H1 (cell line): ENCODE results near the gene GABPB1. TPM values are rescaled to one million over a fixed set of nuclear protein-coding genes. Genes with fewer than 3 reads are reported as not detected.

Experiments used
- polyA plus RNA-seq, 7 experiments: library from polyadenylated mRNA; depleted of rRNA in 3 of 7; stranded (reverse) in 5 of 7; unstranded in 2 of 7; fragments of >200 nt in 5 of 7; fragments of 200-250 nt in 2 of 7; gene quantifications; 1 replicate in 5 of 7; 2 replicates in 1 of 7; 4 replicates in 1 of 7; pipeline versions ENCODE4 v1.2.1 to v1.2.3, GENCODE V29; 2011 to 2013; ENCODE audit warnings: missing spikeins in 2 of 7, mixed read lengths in 2 of 7
- total RNA-seq: library from RNA; stranded (reverse); fragmentation: NEBNext Ultra II Directional; extraction: Animal tissue kit (Norgen Biotek cat#: 25700); gene quantifications from 2 replicates; pipeline ENCODE4 v1.2.1, GENCODE V29; 2021
- TF ChIP-seq, protein P1 (sequence below): fragments of 300-600 bp; sonication (generic); IDR thresholded peaks from 2 replicates; pipeline ENCODE4 v1.7.1; 2012; ENCODE audit warnings: low read length, moderate library complexity, mild to moderate bottlenecking, inconsistent platforms; ENCODE audit not compliant: insufficient replicate concordance
- TF ChIP-seq, protein P2 (sequence below): IDR thresholded peaks from 2 replicates; pipeline ENCODE4 v1.6.1; 2012; ENCODE audit warnings: inconsistent platforms

Gene GABPB1
- total and polyA plus RNA-seq, 2 of the 8 experiments (the other 6 are each of a cell fraction or from before 2014, with no cell fraction given), result 24.5 to 32.3 TPM

DNA sequence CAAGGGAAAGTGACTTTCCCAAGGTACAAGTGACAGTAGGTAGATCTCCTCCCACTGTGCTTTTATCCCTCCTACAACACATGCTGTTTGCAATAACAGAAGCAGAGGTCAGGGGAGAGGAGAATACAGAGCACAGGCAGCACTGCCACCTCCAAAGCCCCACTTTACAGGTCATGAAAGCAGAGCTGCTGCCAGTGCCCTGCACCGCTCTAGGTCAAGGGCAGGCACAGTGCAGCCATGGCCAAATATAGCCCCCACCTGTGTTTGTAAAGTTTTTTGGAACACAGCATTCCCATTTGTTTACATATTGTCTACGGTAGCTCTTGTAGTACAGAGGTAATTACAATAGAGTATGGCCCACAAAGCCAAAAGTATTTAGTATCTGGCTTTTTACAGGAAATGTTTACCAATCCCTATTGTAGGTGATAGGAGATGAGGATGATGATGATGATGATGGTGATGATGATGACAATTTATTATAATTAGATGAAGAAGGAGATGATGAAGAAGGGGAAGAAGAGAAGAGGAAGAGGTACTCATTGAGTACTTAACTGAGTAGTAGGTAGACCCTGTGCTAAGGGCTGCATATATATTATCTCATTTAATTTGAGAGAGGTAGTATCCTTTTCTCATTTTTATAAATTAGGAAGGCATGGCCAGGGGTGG is 109.9 kb downstream of the GABPB1 start (continued):
- TF ChIP-seq, protein P1, sequence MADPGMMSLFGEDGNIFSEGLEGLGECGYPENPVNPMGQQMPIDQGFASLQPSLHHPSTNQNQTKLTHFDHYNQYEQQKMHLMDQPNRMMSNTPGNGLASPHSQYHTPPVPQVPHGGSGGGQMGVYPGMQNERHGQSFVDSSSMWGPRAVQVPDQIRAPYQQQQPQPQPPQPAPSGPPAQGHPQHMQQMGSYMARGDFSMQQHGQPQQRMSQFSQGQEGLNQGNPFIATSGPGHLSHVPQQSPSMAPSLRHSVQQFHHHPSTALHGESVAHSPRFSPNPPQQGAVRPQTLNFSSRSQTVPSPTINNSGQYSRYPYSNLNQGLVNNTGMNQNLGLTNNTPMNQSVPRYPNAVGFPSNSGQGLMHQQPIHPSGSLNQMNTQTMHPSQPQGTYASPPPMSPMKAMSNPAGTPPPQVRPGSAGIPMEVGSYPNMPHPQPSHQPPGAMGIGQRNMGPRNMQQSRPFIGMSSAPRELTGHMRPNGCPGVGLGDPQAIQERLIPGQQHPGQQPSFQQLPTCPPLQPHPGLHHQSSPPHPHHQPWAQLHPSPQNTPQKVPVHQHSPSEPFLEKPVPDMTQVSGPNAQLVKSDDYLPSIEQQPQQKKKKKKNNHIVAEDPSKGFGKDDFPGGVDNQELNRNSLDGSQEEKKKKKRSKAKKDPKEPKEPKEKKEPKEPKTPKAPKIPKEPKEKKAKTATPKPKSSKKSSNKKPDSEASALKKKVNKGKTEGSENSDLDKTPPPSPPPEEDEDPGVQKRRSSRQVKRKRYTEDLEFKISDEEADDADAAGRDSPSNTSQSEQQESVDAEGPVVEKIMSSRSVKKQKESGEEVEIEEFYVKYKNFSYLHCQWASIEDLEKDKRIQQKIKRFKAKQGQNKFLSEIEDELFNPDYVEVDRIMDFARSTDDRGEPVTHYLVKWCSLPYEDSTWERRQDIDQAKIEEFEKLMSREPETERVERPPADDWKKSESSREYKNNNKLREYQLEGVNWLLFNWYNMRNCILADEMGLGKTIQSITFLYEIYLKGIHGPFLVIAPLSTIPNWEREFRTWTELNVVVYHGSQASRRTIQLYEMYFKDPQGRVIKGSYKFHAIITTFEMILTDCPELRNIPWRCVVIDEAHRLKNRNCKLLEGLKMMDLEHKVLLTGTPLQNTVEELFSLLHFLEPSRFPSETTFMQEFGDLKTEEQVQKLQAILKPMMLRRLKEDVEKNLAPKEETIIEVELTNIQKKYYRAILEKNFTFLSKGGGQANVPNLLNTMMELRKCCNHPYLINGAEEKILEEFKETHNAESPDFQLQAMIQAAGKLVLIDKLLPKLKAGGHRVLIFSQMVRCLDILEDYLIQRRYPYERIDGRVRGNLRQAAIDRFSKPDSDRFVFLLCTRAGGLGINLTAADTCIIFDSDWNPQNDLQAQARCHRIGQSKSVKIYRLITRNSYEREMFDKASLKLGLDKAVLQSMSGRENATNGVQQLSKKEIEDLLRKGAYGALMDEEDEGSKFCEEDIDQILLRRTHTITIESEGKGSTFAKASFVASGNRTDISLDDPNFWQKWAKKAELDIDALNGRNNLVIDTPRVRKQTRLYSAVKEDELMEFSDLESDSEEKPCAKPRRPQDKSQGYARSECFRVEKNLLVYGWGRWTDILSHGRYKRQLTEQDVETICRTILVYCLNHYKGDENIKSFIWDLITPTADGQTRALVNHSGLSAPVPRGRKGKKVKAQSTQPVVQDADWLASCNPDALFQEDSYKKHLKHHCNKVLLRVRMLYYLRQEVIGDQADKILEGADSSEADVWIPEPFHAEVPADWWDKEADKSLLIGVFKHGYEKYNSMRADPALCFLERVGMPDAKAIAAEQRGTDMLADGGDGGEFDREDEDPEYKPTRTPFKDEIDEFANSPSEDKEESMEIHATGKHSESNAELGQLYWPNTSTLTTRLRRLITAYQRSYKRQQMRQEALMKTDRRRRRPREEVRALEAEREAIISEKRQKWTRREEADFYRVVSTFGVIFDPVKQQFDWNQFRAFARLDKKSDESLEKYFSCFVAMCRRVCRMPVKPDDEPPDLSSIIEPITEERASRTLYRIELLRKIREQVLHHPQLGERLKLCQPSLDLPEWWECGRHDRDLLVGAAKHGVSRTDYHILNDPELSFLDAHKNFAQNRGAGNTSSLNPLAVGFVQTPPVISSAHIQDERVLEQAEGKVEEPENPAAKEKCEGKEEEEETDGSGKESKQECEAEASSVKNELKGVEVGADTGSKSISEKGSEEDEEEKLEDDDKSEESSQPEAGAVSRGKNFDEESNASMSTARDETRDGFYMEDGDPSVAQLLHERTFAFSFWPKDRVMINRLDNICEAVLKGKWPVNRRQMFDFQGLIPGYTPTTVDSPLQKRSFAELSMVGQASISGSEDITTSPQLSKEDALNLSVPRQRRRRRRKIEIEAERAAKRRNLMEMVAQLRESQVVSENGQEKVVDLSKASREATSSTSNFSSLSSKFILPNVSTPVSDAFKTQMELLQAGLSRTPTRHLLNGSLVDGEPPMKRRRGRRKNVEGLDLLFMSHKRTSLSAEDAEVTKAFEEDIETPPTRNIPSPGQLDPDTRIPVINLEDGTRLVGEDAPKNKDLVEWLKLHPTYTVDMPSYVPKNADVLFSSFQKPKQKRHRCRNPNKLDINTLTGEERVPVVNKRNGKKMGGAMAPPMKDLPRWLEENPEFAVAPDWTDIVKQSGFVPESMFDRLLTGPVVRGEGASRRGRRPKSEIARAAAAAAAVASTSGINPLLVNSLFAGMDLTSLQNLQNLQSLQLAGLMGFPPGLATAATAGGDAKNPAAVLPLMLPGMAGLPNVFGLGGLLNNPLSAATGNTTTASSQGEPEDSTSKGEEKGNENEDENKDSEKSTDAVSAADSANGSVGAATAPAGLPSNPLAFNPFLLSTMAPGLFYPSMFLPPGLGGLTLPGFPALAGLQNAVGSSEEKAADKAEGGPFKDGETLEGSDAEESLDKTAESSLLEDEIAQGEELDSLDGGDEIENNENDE, result no peak
- TF ChIP-seq, protein P2, sequence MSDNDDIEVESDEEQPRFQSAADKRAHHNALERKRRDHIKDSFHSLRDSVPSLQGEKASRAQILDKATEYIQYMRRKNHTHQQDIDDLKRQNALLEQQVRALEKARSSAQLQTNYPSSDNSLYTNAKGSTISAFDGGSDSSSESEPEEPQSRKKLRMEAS, result no peak
